ENCODE data around the gene USP34. TPM values are rescaled to one million over a fixed set of nuclear protein-coding genes. Genes with fewer than 3 reads are reported as not detected.
A peak's percentile ranks its signal among the peaks of the same experiment; 100 is the strongest.

USP34 gene
- total and polyA plus RNA-seq, 2 of the 4 experiments (the other 2 are of a cell fraction): 34.7 to 128 TPM

DNA sequence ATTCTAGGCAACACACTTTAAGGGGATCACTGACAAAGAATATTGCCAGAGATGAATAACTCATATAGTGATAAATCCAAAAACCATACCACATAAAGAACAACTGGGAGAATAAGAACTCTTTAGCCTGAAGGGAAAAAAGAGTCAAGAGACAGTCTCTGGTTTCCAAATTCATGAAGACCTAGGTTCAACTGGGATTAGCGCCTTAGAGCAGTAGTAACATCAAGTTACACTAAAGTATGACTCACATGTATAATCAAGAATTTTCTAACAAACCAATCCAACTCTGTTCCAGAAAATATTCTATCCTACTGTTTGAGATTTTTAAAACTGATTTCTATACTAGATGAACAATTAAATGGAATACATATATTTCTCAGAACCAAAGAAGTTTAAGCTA, 93.8 kb downstream of the USP34 start:
- Histone ChIP-seq H4K5ac (ENCODE audit: low read depth, low read length) (no peak overlapping the region), H3K18ac (ENCODE audit: low read depth, low read length) (no peak overlapping the region), H3K9ac (ENCODE audit: low read depth, low read length) (no peak overlapping the region), H3K4ac (ENCODE audit: low read depth, low read length) (no peak overlapping the region), H2AK5ac (ENCODE audit: low read depth, low read length) (no peak overlapping the region), H2BK120ac (ENCODE audit: low read depth, low read length) (no peak overlapping the region), H3K4me3 (ENCODE audit: insufficient read depth, low read depth, low read length) (no peak overlapping the region), H3K9me3 (ENCODE audit: control insufficient read depth, insufficient read depth, low read length) (no peaks in the 10 kb centered on the region), H3K4me2 (ENCODE audit: low read depth, low read length) (no peak overlapping the region), H3K27ac (ENCODE audit: insufficient read depth, low read length) (no peak overlapping the region), H3K4me1 (ENCODE audit: control insufficient read depth, insufficient read depth, low read length) (peaks cover 11% of the 10 kb centered on the region), H2BK5ac (ENCODE audit: low read depth, low read length, poor library complexity, severe bottlenecking) (no peak overlapping the region), H3K79me1 (ENCODE audit: low read depth in 1 of 2, low read length in 2 of 2) (peaks cover 24 to 54% of the 10 kb centered on the region in 2 experiments), H2BK20ac (ENCODE audit: low read depth, low read length) (no peak overlapping the region), H3K14ac (replicated peaks; ENCODE audit: low read depth, low read length) (no peak overlapping the region), H3K9me1 (ENCODE audit: insufficient read depth, low read length) (peaks cover 6% of the 10 kb centered on the region), H4K20me1 (ENCODE audit: insufficient read depth, low read length) (peaks cover 10% of the 10 kb centered on the region), H3K36me3 (ENCODE audit: control insufficient read depth, insufficient read depth, low read length) (peaks cover 31% of the 10 kb centered on the region), H4K91ac (ENCODE audit: insufficient read depth, low read depth, low read length) (no peak overlapping the region), H4K8ac (ENCODE audit: low read depth in 2 of 2, low read length in 2 of 2) (no peak overlapping the region), H3K27me3 (ENCODE audit: control insufficient read depth, insufficient read depth, low read length) (no peaks in the 10 kb centered on the region), H3K56ac (ENCODE audit: extremely low read depth, insufficient read depth, low read length) (no peak overlapping the region), H2BK15ac (ENCODE audit: low read depth, low read length) (no peak overlapping the region), H3K23ac (ENCODE audit: low read depth, low read length) (no peak overlapping the region), H2AFZ (replicated peaks; ENCODE audit: low read length, poor library complexity) (no peak overlapping the region), H2AK9ac (replicated peaks; ENCODE audit: low read depth, low read length, poor library complexity) (no peak overlapping the region)
- in situ Hi-C loops (cut with MboI; ENCODE audit: low sequenced_read_pairs): no loop called here
- WGBS, 2 experiments (ENCODE audit: extremely low coverage in 2 of 2, insufficient read length in 1 of 2): no CpG with 5 or more reads among the region's 1 CpG
- no TSS peak for BruUV-seq (replicated peaks)
- DNase-seq (peak; percentile 21), ATAC-seq (ENCODE audit: low read depth) (no peak)
- intact Hi-C loops (cut with micrococcal nuclease): no loop called here
- CTCF ChIA-PET: interaction anchor here (0.6 kb wide), 1 partner anchor 1110 kb away, joined by 3 read pairs; no protein-coding TSS in a partner anchor
- POLR2A ChIA-PET (ENCODE audit: unreplicated experiment): no interaction called here
- dilution Hi-C loops (cut with HindIII; ENCODE audit: low sequenced_read_pairs, unreplicated experiment): no loop called here
- TF ChIP-seq MAFK (IDR thresholded peaks at IDR 0.05; ENCODE audit: low read depth, low read length): no peak
- no peak for TF ChIP-seq MAZ (IDR thresholded peaks at IDR 0.05; ENCODE audit: borderline replicate concordance, low read depth, low read length)
- TF ChIP-seq, protein P1, sequence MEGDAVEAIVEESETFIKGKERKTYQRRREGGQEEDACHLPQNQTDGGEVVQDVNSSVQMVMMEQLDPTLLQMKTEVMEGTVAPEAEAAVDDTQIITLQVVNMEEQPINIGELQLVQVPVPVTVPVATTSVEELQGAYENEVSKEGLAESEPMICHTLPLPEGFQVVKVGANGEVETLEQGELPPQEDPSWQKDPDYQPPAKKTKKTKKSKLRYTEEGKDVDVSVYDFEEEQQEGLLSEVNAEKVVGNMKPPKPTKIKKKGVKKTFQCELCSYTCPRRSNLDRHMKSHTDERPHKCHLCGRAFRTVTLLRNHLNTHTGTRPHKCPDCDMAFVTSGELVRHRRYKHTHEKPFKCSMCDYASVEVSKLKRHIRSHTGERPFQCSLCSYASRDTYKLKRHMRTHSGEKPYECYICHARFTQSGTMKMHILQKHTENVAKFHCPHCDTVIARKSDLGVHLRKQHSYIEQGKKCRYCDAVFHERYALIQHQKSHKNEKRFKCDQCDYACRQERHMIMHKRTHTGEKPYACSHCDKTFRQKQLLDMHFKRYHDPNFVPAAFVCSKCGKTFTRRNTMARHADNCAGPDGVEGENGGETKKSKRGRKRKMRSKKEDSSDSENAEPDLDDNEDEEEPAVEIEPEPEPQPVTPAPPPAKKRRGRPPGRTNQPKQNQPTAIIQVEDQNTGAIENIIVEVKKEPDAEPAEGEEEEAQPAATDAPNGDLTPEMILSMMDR (conservative IDR thresholded peaks at IDR 0.05; ENCODE audit: low read depth, low read length): no peak
- no peak for TF ChIP-seq SMC3 (IDR thresholded peaks at IDR 0.05; ENCODE audit: low read depth, low read length)
- no peak for TF ChIP-seq BHLHE40 (IDR thresholded peaks at IDR 0.05; ENCODE audit: low read depth, low read length)
- no peak for TF ChIP-seq RCOR1 (IDR thresholded peaks at IDR 0.05; ENCODE audit: insufficient replicate concordance, low read length)
- TF ChIP-seq, protein P2, sequence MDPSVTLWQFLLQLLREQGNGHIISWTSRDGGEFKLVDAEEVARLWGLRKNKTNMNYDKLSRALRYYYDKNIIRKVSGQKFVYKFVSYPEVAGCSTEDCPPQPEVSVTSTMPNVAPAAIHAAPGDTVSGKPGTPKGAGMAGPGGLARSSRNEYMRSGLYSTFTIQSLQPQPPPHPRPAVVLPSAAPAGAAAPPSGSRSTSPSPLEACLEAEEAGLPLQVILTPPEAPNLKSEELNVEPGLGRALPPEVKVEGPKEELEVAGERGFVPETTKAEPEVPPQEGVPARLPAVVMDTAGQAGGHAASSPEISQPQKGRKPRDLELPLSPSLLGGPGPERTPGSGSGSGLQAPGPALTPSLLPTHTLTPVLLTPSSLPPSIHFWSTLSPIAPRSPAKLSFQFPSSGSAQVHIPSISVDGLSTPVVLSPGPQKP (IDR thresholded peaks at IDR 0.05; ENCODE audit: borderline replicate concordance, low read depth, low read length): no peak
- no peak for TF ChIP-seq CHD1 (IDR thresholded peaks at IDR 0.05; ENCODE audit: low read depth, low read length)
- TF ChIP-seq, protein P3, sequence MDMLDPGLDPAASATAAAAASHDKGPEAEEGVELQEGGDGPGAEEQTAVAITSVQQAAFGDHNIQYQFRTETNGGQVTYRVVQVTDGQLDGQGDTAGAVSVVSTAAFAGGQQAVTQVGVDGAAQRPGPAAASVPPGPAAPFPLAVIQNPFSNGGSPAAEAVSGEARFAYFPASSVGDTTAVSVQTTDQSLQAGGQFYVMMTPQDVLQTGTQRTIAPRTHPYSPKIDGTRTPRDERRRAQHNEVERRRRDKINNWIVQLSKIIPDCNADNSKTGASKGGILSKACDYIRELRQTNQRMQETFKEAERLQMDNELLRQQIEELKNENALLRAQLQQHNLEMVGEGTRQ (IDR thresholded peaks at IDR 0.05; ENCODE audit: low read depth, low read length): no peak
- TF ChIP-seq MXI1 (IDR thresholded peaks at IDR 0.05; ENCODE audit: borderline replicate concordance, low read depth, low read length): no peak
- no peak for TF ChIP-seq RFX5 (IDR thresholded peaks at IDR 0.05; ENCODE audit: low read depth, low read length)
- no peak for TF ChIP-seq NFE2L2 (IDR thresholded peaks at IDR 0.05; ENCODE audit: low read depth, low read length)
- TF ChIP-seq POLR2A (IDR thresholded peaks at IDR 0.05; ENCODE audit: low read depth, low read length): no peak
- TF ChIP-seq CEBPB (IDR thresholded peaks at IDR 0.05; ENCODE audit: low read depth, low read length): no peak
- TF ChIP-seq RAD21 (IDR thresholded peaks at IDR 0.05; ENCODE audit: low read length): no peak

All from IMR-90 (cell line).